Measurements from ENCODE around the gene TRAPPC12.

TRAPPC12 gene

DNA sequence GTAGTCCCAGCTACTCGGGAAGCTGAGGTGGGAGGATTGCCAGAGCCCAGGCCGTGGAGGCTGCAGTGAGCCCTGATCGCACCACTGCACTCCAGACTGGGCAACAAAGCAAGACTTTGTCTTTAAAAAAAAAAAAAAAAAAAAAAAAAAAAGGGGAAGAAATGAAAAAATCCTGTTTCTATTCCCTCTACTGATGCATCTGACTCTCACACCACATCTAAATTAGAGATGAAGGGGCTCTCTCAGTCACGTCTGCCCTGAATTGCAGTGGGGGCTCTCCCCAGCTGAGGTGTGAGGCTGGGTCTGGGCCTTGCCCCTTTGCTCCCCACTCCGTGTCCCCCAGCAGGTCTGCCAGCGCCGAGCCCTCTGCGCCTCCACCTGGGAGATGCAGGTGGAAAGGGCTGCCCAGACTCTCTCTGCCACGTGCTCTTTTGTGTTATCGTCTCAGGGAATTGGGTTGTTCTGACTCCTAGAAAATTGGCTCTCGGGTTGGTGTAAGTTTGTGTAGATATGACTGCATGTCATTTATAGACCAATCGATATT, 30.2 kb downstream of the TRAPPC12 start:
- no peak for DNase-seq

DNA sequence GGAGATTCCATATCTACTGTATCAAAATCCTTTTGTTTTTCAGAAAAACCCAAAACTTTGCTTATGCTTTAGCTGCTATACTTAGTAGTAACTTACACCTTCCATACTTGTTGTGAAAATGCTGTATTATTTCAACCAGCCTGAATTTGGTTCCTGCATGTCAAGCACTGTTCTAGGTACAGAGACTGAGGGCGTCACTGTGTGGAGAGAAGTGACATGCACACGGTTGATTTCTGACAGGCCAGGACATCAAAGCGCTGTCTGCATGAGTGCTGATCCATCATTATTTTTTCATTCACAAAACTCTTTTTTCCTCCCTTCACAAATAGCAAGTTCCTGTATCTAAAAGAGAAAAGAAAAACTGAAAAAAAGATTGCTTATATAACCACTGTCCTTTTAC, 31.6 kb downstream of the TRAPPC12 start:
- DNase-seq = no peak

DNA sequence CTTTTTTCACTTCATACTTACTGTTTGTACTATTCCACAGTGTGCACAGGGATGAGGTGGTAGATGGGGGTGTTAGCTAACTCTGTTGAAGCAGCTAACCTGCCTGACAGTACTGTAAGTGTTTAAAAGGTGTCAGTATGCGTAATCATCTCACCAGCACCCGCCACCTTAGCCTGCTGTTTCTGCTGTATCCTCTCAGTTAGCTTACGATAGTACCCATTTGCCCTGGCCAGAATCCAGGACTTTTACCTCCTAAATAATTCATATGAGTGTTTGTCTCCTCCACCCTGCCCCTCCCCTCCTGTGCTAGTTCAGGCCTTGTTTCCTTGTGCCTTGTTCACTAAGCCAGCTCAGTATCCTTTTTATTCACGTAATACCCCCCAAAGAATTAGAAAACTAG, 34.2 kb downstream of the TRAPPC12 start:
- DNase-seq = no peak

DNA sequence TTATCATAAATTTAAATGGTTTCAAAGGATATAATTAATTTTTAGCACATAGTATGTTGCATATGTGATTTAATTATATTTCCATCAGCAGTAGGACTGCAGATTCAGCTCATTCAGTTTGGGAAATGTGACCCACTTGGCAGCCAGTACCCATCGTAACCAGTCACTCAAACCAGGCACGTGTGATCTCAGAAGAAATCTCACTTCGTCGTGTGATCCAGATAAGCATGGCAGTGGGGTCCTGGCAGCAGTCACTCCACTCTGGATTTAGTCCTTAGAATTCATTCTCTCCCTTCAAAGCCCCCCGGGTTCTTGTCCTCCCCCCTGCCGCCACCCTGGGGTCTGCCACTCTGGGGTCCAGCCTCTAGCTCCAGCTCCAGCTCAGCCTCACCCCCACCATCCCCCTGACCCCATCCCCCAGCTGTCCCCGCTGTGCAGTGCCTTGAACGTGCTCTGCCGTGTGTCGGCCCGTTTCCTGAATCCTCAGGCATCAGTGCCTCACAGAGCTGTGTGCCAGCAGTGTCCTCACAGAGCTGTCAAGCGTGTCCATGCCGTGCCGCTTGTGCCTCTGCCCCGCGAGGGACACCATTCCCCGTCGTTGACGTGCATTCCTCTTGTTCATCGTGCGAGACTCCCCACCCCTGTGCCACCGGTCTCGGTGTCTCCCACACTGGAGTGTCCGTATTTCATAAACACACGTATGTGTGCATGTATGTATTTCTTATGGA, 34.8 kb downstream of the TRAPPC12 start:
- DNase-seq = no peak

DNA sequence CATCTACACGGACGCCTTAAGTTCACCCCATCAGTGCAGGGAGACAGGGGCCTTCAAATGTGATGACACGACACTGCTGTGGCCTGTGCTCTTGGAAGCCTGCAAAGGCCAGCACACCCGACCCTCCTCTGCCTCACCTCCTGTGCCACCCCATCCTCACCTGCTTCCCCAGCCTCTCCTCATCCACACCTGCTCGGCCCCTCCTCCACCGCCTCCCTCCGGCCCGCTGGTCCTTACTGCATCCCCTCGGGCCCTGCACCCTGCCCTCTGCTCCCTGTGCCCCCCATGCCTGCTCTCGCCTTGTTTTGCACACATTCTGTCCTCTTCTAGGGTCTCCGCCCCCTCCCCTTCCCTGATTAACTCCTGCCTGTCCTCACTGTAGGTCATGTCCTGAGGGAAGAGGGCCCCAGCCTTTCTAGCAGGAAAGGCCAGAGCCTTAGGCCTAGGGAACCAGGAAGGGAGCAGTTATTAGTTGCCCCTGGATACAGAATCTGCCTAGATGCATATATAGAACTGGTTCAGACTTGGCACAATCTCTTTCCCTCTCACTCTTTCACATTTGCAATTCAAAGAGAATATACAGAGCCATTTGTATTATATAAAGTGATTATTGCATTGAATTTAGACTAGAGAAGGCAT, 39.4 kb downstream of the TRAPPC12 start:
- DNase-seq = no peak

DNA sequence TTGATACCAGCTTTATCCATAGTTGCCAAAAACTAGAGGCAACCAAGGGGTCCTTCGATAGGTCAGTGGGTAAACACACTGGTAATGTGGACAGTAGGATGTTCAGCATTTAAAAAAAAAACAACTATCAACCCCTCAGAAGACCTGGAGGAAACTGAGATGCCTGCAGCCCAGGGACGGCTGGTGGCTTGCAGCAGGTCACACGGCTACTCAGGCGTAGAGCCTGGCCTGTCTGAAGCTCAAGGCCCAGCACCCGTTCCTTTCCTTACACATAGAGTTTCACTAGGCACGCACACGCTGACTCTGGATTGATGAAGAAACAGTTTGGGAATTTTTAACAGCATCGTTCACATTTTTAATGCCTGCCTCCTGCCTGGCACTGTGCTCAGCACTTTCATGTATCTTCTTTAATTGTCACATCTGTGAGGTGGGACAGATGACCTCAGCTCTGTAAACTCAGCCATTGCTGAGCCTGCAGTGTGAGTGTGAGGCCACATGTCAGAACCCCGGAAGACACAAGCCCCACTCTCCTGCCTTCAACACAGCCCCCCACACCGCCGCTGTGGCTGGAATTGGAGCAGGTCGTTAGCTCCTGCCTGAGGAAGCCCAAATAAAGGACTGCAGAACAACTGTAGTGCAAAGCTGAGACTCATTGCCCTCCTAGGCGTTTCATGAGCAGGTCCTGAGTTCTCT, 40.7 kb downstream of the TRAPPC12 start:
- DNase-seq = no peak

DNA sequence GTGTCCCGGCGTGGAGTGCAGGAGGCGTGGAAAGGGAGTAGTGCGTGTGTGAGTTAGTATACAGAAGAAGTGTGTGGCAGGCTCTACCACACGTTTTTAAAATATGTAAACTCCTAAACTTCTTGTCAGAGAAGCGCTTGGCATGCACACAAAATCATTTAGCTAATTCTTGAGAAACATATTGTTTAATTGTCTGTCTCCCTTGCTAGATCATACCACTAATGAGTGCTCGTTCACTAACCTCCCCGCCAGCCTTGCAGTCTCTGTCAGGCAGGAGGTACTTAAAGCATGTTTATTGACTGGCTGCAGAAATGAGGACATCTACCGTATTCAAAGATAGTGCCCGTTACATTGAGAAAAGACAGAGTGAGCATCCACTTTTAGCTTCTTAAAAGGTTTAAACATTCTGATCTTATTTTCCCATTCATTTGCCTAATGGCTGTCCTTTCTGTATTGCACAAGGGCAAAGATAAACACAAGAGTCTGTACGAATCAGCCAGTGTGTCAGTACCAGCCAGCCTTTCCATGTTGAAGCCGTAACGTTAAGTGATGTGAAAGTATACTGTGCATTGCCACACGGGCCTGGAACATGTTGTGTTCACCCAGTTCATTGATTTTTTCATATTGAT, 41.4 kb downstream of the TRAPPC12 start:
- DNase-seq = no peak

DNA sequence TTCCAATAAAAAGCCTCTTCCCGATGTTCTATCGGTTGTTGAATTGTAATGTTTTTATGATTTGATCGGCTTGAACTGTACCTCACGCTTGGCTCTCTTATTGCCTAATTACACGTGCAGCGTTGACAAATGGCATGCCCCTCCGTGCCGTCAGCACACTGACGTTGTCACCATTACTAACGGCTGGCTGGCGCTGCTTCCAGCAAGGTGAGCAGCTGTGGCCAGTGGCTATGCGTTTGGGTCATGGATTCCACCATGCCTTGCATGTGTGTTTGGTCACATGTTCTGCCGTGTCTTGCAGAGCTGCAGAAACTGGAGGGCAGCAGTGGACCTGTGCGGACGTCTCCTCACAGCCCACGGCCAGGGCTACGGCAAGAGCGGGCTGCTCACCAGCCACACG, 42.1 kb downstream of the TRAPPC12 start:
- DNase-seq = no peak

DNA sequence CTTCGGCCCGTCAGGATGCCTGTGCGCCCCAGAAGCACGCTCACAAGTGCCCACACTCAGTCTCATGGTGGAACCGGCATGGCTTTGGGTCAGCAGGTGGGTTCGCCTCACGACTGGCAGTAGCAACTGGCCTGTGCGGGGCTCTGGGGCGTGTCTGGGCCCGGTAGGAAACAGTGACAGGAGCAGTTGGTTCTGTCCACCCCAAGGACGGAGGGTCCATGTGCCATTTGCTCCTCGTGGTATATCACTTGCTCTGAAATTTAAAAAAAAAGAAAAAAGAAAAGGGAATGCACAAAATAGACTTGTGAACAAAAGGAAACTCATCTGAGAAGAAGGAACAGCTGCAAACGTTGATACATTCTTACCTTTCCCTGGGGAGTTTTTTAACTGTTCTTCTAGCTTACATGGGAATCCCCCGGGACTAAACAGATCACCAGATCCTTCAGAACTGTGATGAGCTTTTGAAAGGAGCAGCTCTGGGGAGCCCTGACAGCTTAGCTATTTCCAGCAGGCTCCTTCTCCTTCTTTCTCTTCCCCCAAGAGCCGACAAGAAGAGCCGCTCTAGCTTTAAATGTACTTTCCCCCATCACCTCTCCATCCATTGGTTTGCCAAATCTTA, 42.8 kb downstream of the TRAPPC12 start:
- no peak for DNase-seq

DNA sequence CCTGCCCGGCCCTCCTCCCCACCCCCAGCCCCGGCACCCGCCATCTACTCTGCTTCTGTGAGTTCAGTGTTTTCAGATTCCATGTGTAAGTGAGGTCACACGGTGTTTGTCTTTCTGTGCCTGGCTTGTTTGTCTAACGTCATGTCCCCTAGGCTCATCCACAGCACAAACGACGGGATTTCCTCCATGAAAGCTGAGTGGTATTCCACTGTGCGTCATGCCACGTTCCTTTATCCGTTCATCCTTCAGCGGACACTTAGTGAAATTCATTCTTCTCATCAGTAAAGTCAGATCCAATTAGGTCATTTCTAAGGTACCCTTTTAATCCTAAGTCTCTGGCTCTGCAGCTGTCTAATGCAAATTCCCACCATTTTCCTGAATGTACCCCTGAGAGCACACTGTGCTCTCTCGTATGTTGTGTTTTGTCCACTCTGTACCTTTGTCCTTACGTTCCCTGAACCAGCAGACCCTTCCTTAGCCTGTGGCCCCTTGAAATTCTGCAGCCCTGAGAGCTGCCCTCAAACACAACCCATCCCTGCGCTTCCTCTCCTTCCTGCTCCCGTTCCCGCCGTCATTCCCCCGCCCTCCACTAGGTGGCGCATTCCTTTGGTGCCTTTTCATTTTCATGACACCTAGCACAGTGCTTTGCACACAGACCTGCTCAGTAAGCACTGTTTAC, 44.1 kb downstream of the TRAPPC12 start:
- peak; percentile 9 to 40 for DNase-seq

DNA sequence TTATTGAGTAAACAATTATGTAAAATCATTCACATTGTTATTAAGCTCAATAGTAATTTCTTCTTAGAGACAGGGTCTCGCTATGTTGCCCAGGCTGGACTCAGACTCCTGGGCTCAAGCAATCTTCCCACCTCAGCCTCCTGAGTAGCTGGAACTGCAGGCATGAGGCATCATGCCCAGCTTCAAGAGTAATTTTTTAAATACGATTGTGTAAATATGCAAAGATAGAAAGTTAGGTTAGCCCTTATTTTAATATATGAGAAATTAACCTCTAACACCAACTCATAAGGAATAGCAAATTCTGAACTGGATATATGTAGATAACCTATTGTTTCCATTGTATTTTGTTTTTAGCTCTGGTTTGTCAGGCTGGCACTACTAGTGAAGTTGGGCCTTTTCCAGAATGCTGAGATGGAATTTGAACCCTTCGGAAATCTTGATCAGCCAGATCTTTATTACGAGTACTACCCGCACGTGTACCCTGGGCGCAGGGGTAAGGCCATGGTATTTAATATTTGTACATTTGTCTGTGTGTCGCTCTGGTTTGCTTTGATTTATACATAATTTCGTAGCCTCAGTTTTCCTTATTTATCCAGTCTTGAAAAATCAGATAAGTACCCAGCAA, 44.8 kb downstream of the TRAPPC12 start:
- no peak for DNase-seq

DNA sequence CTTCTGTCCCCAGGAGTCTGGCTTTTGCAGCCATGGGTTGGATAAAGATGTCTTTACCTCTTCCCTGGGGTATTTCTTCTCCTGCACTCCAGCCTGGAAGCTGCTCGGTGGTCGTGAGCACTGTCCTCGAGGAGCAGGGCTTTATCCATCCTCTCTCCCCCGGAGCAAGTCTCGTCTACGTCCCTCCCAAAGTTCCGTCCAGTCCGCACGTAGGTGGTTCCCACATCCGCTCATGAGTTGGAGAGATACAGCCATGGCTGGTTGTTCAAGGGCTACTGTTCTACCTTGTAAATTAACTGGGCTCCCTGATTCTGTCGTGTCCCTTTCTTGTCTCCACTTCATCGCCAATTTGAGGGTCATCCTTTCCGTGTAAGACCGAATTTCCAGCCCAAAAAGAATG, 47.1 kb downstream of the TRAPPC12 start:
- no peak for DNase-seq

DNA sequence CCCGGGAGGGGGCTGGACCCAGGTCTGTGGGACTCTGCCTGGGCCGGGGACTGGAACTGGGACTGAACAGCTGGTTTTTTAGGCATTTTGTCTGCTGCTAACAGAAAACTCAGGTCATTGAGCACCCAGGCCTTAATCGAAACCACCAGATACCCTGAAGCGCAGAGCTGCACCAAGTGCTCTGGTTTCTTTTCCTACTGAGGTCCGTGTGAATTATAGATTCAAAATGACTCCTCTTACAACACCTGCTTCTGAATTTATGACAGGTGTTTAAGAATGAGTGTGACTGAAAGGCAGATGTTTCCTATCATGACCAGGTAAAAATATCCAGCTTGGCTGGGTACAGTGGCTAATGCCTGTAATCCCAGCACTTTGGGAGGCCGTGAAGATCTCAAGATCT, 47.8 kb downstream of the TRAPPC12 start:
- no peak for DNase-seq

DNA sequence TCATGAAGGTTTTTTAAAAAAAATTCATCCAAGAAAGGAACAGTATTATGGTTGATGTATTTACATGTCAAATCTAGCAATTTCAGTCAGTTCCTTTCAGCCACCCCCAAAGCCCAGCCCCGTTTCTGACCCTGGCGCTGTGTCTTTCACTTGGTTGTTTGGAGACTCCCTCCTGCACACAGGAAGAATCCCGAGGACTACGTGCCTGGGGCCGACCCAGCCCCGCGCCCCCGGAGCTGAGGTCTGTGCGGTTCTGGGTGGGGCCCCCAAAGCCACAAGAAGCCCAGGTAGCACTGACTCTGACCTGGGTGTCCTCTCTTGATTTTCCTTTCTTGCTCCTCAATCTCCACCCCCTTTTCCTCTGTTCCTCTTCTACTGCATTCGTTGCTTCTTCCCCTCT, 49.1 kb downstream of the TRAPPC12 start:
- DNase-seq = no peak

DNA sequence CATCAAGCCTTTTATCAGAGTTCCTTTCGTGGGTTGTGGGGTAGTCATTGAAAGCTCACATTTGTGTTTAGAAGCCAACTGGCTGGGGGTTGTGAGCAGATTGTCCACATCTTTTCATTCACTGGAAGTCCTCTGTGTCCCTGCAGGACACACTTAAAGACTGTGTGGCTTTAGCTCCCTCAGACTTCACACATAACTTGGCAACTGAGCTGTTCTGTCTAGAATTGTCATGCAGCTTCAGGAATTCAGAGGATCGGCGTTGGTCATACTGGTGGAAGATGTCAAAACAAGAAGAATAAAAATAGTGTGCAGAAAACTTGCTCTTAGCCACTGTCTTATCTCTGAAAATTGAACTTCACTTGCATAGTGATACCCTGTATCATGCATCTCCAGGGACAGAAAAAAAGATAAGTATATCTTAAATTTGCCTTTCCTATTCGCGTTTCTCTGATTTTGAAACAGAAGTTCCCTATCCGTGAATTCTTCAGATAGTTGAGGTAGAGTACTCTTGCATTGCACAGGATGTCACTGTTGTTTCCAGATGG, 49.6 kb downstream of the TRAPPC12 start:
- DNase-seq = no peak

DNA sequence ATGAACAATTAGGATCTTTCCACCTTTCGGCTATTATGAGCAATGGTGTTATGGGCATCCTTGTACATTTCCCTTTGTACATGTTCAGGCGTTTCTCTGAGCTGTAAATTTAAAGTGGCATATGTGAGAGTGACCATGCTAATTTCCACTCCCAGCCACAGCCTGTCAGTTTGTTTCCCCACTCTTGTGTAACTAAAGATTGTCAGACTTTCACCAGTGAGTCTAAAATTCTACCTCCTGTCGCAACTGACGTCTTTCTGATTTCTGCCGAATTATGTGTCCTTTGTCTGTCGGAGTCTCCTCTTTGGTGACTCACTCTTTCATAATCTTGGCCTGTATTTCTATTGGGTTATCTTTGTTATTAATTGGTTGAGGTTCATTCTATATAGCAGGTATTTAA, 50.7 kb downstream of the TRAPPC12 start:
- no peak for DNase-seq

DNA sequence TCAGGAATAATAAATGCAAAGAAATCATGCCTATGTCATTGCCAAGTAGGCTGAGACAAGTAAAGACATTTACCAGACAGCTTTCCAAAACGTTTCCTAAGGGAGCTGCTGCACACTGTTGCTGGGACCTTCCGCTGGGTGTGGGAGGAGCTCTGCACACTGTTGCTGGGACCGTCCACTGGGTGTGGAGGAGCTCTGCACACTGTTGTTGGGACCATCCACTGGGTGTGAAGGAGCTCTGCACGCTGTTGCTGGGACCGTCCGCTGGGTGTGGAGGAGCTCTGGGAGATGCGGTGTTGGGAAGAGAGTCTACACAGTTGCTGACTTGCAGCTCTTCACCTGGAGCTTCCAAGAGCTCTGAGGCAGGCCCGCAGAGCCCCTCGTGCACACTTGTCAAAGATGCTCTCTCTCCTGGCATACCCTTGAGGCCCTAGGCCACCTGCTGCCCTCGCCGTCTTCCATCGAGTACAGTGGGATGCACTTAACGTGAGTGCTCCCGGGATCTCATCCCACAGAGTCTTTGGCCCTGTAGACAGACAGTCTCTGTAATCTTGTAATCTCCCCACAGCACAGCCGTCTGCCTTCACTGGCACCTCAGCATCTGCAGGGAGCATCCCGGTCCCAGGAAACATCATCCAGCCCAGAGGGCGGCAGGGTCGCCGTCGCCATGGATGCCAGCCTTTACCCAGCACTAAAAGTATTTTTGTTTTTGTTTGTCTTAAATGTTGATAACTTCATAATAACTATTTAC, 51.4 kb downstream of the TRAPPC12 start:
- DNase-seq = no peak

DNA sequence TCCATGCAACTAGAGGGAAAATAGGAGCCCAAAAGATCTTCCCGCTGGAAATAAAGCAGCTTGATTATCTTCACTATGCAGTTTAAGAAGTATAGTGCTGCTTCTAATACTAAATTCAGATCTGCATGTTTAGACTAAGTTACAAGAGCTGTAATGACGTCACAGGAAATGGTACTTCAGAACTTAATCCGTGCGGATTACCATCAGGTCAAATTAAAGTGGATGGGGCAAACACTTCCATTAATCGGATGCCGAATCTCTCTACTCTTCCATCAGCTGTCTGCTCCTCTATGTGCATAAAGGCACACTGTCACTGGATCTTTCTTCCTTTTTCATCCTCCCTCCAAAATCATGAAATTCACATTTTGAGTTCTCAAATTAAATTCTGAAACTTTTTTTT, 52.6 kb downstream of the TRAPPC12 start:
- DNase-seq = no peak

DNA sequence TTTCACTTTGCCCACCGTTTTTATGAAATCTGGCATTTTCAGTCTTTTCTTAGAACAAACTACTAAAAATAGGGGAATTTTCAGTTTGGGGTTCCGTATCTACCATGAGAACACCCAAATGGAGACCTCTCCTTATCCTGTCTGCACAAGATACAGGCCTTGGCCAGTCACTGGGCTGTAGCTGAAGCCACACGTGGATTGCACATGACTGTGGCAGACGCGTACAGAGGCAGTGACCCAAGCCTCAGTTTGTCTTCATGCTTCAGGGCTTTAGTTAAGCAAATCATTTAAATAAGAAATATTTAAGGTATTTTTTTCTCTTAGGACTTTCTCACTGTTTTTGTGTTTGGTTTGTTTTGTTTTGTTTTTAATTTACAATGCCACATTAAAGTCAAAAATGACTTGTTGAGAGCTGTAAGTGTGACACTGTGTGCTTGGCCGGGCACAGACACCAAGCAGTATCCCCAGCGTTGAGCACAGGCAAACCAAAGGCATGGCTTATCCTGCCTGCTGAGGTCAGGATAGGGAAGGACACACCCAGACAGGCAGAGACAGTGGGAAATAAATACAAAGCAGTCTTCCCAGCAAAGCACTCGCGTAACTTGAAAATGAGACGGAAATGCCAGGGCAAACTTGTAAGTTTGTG, 53.3 kb downstream of the TRAPPC12 start:
- no peak for DNase-seq

DNA sequence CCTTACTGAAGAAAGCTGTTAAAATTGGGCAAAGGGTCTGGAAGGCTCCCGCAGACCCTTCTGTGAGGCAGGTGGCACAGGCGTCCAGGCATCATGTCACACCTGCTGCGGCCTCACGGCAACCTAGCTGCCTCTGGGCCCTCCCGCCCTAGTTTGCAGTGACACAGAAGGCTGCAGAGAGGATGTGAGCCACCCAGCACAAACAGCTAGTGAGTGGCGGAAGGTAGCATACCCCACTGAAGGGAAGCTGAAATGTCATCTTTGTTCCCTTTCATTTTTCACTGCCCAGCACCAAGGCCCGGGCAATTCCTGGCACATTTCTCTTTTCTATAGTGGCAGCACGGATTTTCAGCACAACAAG, 53.8 kb downstream of the TRAPPC12 start:
- no peak for DNase-seq

Data from NCI-H1930 (cell line).